Measurements from ENCODE around the gene PHACTR1. TPM values are rescaled to one million over a fixed set of nuclear protein-coding genes. Genes with fewer than 3 reads are reported as not detected.

PHACTR1 gene
- total RNA-seq (0.26 and 1.2 TPM in 2 replicates), polyA plus RNA-seq (0.43 and 0.60 TPM in 2 replicates), polyA minus RNA-seq (ENCODE audit: low replicate concordance) (0.37 and 0.39 TPM in 2 replicates)
- polyA plus RNA-seq (2012), result 0.32 and 0.61 TPM in 2 replicates

DNA sequence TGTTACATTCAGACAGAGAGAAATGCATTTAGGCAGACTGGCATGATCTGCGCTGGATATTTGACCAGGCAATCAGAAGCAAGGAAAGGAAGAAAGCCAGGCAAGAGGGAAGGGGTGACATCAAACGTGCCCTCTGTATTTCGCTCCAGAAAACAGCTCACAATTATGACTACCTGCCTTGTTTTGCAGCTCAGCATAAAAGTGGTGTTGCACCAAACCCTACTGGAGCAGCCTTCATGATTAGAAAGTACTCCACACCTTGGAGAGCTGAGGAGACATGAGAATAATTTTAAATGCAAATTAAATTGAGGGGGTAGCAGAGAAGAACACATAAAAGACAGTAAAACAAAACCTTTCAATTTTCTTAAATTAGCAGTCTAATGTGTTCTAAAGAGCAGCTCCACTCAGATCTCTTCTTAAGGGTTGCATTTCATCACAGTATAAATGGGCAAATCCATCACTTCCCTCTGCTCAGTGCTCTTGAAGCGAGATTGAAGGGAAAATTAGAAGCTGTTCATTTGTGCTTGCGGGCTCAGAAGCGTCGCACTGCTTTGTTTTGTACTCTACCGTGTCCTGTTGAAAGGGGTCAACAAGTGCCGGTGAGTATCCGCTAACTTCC lies at the start of gene PHACTR1:
TSS of gene PHACTR1 (plus strand) at position 470 of the 619 bp plus-strand sequence.
- Histone ChIP-seq H3K4me2 (ENCODE audit: extremely low read depth, insufficient read depth, low read length) (no peak within 1 kb of the TSS), H3K9ac (ENCODE audit: insufficient read depth, low read length) (no peak within 1 kb of the TSS), H3K4me3 (replicated peaks in 1 of 4; ENCODE audit: control extremely low read depth in 1 of 4, insufficient read depth in 1 of 4, low read depth in 3 of 4, low read length in 4 of 4) (no peak within 1 kb of the TSS), H3K27ac (ENCODE audit: insufficient read depth, low read length) (no peak within 1 kb of the TSS), H3K36me3 (ENCODE audit: control insufficient read depth, insufficient read depth, low read length) (no peaks in the 10 kb centered on the region), H2AFZ (ENCODE audit: low read length) (no peak within 1 kb of the TSS), H3K4me1 (ENCODE audit: control insufficient read depth, extremely low read depth, insufficient read depth, low read length) (no peaks in the 10 kb centered on the region), H3K9me3 (ENCODE audit: control insufficient read depth, insufficient read depth, low read depth, low read length) (no peaks in the 10 kb centered on the region), H4K20me1 (ENCODE audit: control insufficient read depth, extremely low read depth, insufficient read depth, low read length) (no peaks in the 10 kb centered on the region), H3K79me2 (ENCODE audit: control insufficient read depth, insufficient read depth, low read length) (no peaks in the 10 kb centered on the region), H3K27me3 (ENCODE audit: control insufficient read depth, insufficient read depth, low read length) (no peaks in the 10 kb centered on the region)
- no peak for DNase-seq (ENCODE audit: low read depth in 2 of 2)
- TF ChIP-seq, protein P1, sequence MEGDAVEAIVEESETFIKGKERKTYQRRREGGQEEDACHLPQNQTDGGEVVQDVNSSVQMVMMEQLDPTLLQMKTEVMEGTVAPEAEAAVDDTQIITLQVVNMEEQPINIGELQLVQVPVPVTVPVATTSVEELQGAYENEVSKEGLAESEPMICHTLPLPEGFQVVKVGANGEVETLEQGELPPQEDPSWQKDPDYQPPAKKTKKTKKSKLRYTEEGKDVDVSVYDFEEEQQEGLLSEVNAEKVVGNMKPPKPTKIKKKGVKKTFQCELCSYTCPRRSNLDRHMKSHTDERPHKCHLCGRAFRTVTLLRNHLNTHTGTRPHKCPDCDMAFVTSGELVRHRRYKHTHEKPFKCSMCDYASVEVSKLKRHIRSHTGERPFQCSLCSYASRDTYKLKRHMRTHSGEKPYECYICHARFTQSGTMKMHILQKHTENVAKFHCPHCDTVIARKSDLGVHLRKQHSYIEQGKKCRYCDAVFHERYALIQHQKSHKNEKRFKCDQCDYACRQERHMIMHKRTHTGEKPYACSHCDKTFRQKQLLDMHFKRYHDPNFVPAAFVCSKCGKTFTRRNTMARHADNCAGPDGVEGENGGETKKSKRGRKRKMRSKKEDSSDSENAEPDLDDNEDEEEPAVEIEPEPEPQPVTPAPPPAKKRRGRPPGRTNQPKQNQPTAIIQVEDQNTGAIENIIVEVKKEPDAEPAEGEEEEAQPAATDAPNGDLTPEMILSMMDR (conservative IDR thresholded peaks at IDR 0.05 in 1 of 2, IDR thresholded peaks at IDR 0.05 in 1 of 2; ENCODE audit: low read depth in 1 of 2, low read length in 2 of 2), result no peak
- TF ChIP-seq EZH2 (IDR thresholded peaks at IDR 0.05; ENCODE audit: low read length, missing control alignments), result no peak

- no peaks in the 10 kb centered on the region for H3K27me3 ChIP-seq (ENCODE audit: control insufficient read depth, insufficient read depth, low read length)
- no peak for DNase-seq (ENCODE audit: low read depth in 2 of 2)
- TF ChIP-seq, protein P1 (conservative IDR thresholded peaks at IDR 0.05 in 1 of 2, IDR thresholded peaks at IDR 0.05 in 1 of 2; ENCODE audit: low read depth in 1 of 2, low read length in 2 of 2), result no peak
- TF ChIP-seq EZH2 (IDR thresholded peaks at IDR 0.05; ENCODE audit: low read length, missing control alignments), result no peak
Measured at GRCh38 chr6:12666886-12667285, 49.7 kb upstream of the PHACTR1 start.

GRCh38 chr6:12675931-12676330 lies 40.6 kb upstream of the PHACTR1 start:
- no peaks in the 10 kb centered on the region for H3K36me3 ChIP-seq (ENCODE audit: control insufficient read depth, insufficient read depth, low read length)
- H3K9ac ChIP-seq (ENCODE audit: insufficient read depth, low read length), result no peak overlapping the region
- H4K20me1 ChIP-seq (ENCODE audit: control insufficient read depth, extremely low read depth, insufficient read depth, low read length), result no peaks in the 10 kb centered on the region
- H2AFZ ChIP-seq (ENCODE audit: low read length), result no peak overlapping the region
- H3K27ac ChIP-seq (ENCODE audit: insufficient read depth, low read length), result no peak overlapping the region
- H3K9me3 ChIP-seq (ENCODE audit: control insufficient read depth, insufficient read depth, low read depth, low read length), result no peaks in the 10 kb centered on the region
- no peak for DNase-seq (ENCODE audit: low read depth in 2 of 2)
- no peak for TF ChIP-seq EZH2 (IDR thresholded peaks at IDR 0.05; ENCODE audit: low read length, missing control alignments)
- TF ChIP-seq, protein P1 (conservative IDR thresholded peaks at IDR 0.05 in 1 of 2, IDR thresholded peaks at IDR 0.05 in 1 of 2; ENCODE audit: low read depth in 1 of 2, low read length in 2 of 2), result no peak
- H3K4me1 ChIP-seq (ENCODE audit: control insufficient read depth, extremely low read depth, insufficient read depth, low read length), result no peaks in the 10 kb centered on the region
- no peaks in the 10 kb centered on the region for H3K27me3 ChIP-seq (ENCODE audit: control insufficient read depth, insufficient read depth, low read length)
- no peak overlapping the region for H3K4me3 ChIP-seq (replicated peaks in 1 of 4; ENCODE audit: control extremely low read depth in 1 of 4, insufficient read depth in 1 of 4, low read depth in 3 of 4, low read length in 4 of 4)
- H3K4me2 ChIP-seq (ENCODE audit: extremely low read depth, insufficient read depth, low read length), result no peak overlapping the region
- H3K79me2 ChIP-seq (ENCODE audit: control insufficient read depth, insufficient read depth, low read length), result no peaks in the 10 kb centered on the region

More at GRCh38 chr6:12666886-12667285, 49.7 kb upstream of the PHACTR1 start:
- Histone ChIP-seq H3K4me1 (ENCODE audit: control insufficient read depth, extremely low read depth, insufficient read depth, low read length) (no peaks in the 10 kb centered on the region), H3K4me2 (ENCODE audit: extremely low read depth, insufficient read depth, low read length) (no peak overlapping the region), H3K27ac (ENCODE audit: insufficient read depth, low read length) (no peak overlapping the region), H3K9ac (ENCODE audit: insufficient read depth, low read length) (no peak overlapping the region), H4K20me1 (ENCODE audit: control insufficient read depth, extremely low read depth, insufficient read depth, low read length) (no peaks in the 10 kb centered on the region), H3K4me3 (replicated peaks in 1 of 4; ENCODE audit: control extremely low read depth in 1 of 4, insufficient read depth in 1 of 4, low read depth in 3 of 4, low read length in 4 of 4) (no peak overlapping the region), H3K36me3 (ENCODE audit: control insufficient read depth, insufficient read depth, low read length) (no peaks in the 10 kb centered on the region), H3K9me3 (ENCODE audit: control insufficient read depth, insufficient read depth, low read depth, low read length) (no peaks in the 10 kb centered on the region), H2AFZ (ENCODE audit: low read length) (no peak overlapping the region), H3K79me2 (ENCODE audit: control insufficient read depth, insufficient read depth, low read length) (no peaks in the 10 kb centered on the region)

Data from fibroblast of lung (primary cell).